GM23338 (cell line): ENCODE data around the gene PPFIBP2. TPM values are rescaled to one million over a fixed set of nuclear protein-coding genes. Genes with fewer than 3 reads are reported as not detected.

ENCODE experiments used
- ATAC-seq: fragments of 200-7000 bp; cut with Tn5 transposase; 3 replicates; pipeline ENCODE4 v1.9.1; 2020
- DNase-seq: peaks from one replicate; pipeline ENCODE4 v3.0.0-alpha.2; 2015; ENCODE audit warnings: low spot score
- H2AFZ ChIP-seq: fragments of 200-600 bp; sonication (generic); 2 replicates; pipeline ENCODE4 v1.8.0; 2016; ENCODE audit warnings: antibody characterized with exemption, mild to moderate bottlenecking, moderate library complexity
- H3F3A ChIP-seq: fragments of 200-600 bp; sonication (generic); replicated peaks from 2 replicates; pipeline ENCODE4 v1.8.0; 2017; ENCODE audit warnings: antibody characterized with exemption, mixed run types, low read depth
- H3K27ac ChIP-seq: fragments of 200-600 bp; sonication (generic); 2 replicates; pipeline ENCODE4 v1.6.1; 2016; ENCODE audit warnings: low read depth
- H3K27me3 ChIP-seq: fragments of 200-600 bp; sonication (generic); 2 replicates; pipeline ENCODE4 v1.8.0; 2016; ENCODE audit warnings: mild to moderate bottlenecking, mixed run types, moderate library complexity; ENCODE audit not compliant: insufficient read depth
- H3K36me3 ChIP-seq: fragments of 200-600 bp; sonication (generic); 2 replicates; pipeline ENCODE4 v1.8.0; 2016; ENCODE audit warnings: mild to moderate bottlenecking; ENCODE audit not compliant: insufficient read depth
- H3K4me1 ChIP-seq: fragments of 200-600 bp; sonication (generic); 2 replicates; pipeline ENCODE4 v1.8.0; 2016; ENCODE audit warnings: mild to moderate bottlenecking, moderate library complexity; ENCODE audit not compliant: insufficient read depth
- H3K4me2 ChIP-seq: fragments of 200-600 bp; sonication (generic); 2 replicates; pipeline ENCODE4 v1.7.1; 2017; ENCODE audit warnings: mixed run types
- H3K4me3 ChIP-seq: fragments of 200-600 bp; sonication (generic); 2 replicates; pipeline ENCODE4 v1.6.1; 2016; ENCODE audit warnings: mixed run types
- H3K79me2 ChIP-seq: fragments of 200-600 bp; sonication (generic); replicated peaks from 2 replicates; pipeline ENCODE4 v1.8.0; 2017; ENCODE audit warnings: mild to moderate bottlenecking; ENCODE audit not compliant: insufficient read depth
- H3K9me2 ChIP-seq: fragments of 200-600 bp; sonication (generic); 2 replicates; pipeline ENCODE4 v1.8.0; 2017; ENCODE audit not compliant: insufficient read depth
- H4K20me1 ChIP-seq: fragments of 200-600 bp; sonication (generic); replicated peaks from 2 replicates; pipeline ENCODE4 v1.8.0; 2017; ENCODE audit warnings: mild to moderate bottlenecking; ENCODE audit not compliant: insufficient read depth
- H3K27ac Mint-ChIP-seq: 2 replicates; pipeline ENCODE4 v1.8.0; 2020; ENCODE audit warnings: inconsistent platforms, mild to moderate bottlenecking, moderate library complexity, mixed read lengths
- H3K27me3 Mint-ChIP-seq: 3 replicates; pipeline ENCODE4 v1.8.0; 2022; ENCODE audit warnings: low read depth, mild to moderate bottlenecking, moderate library complexity, mixed read lengths, inconsistent platforms; ENCODE audit not compliant: insufficient read depth, poor library complexity
- H3K36me3 Mint-ChIP-seq: 3 replicates; pipeline ENCODE4 v1.8.0; 2021; ENCODE audit warnings: low read depth, mild to moderate bottlenecking, inconsistent platforms, moderate library complexity, mixed read lengths
- H3K4me1 Mint-ChIP-seq: 3 replicates; pipeline ENCODE4 v1.8.0; 2020; ENCODE audit warnings: mild to moderate bottlenecking, inconsistent platforms, mixed read lengths
- H3K4me3 Mint-ChIP-seq: 3 replicates; pipeline ENCODE4 v1.8.0; 2021; ENCODE audit warnings: moderate library complexity, mild to moderate bottlenecking, inconsistent platforms, mixed read lengths
- H3K9me3 Mint-ChIP-seq: 3 replicates; pipeline ENCODE4 v1.8.0; 2020; ENCODE audit warnings: moderate library complexity, mild to moderate bottlenecking, inconsistent platforms, mixed read lengths
- CREB1 ChIP-seq: fragments of 250-450 bp; sonication (Bioruptor Pico); IDR thresholded peaks from 2 replicates; pipeline ENCODE4 v1.5.0; 2020; ENCODE audit warnings: low read depth, mild to moderate bottlenecking, moderate library complexity
- EZH2 ChIP-seq: fragments of 200-600 bp; sonication (generic); IDR thresholded peaks from one replicate; pipeline ENCODE4 v1.8.0; 2017; ENCODE audit warnings: antibody characterized with exemption, mild to moderate bottlenecking, low read depth; ENCODE audit not compliant: unreplicated experiment
- EZH2phosphoT487 ChIP-seq: fragments of 200-600 bp; sonication (generic); IDR thresholded peaks from one replicate; pipeline ENCODE4 v1.8.1; 2018; ENCODE audit warnings: antibody characterized with exemption; ENCODE audit not compliant: unreplicated experiment
- JUNB ChIP-seq: IDR thresholded peaks from one replicate; pipeline ENCODE4 v1.6.1; 2016; ENCODE audit warnings: antibody characterized with exemption; ENCODE audit not compliant: unreplicated experiment
- NANOG ChIP-seq: IDR thresholded peaks from 2 replicates; pipeline ENCODE4 v1.6.1; 2016; ENCODE audit warnings: antibody characterized with exemption, borderline replicate concordance
- POLR2AphosphoS5 ChIP-seq: IDR thresholded peaks from 2 replicates; pipeline ENCODE4 v1.6.1; 2016; ENCODE audit warnings: antibody characterized with exemption, low read depth
- STAT1 ChIP-seq: IDR thresholded peaks from one replicate; pipeline ENCODE4 v1.6.1; 2016; ENCODE audit warnings: antibody characterized with exemption; ENCODE audit not compliant: unreplicated experiment
- ZNF114 ChIP-seq: fragments of 250-450 bp; sonication (Bioruptor Pico); IDR thresholded peaks from 2 replicates; pipeline ENCODE4 v1.5.0; 2020; ENCODE audit warnings: mild to moderate bottlenecking, moderate library complexity
- ZNF331 ChIP-seq: fragments of 250-450 bp; sonication (Bioruptor Pico); IDR thresholded peaks from 2 replicates; pipeline ENCODE4 v1.5.0; 2020; ENCODE audit warnings: low read depth, mild to moderate bottlenecking, moderate library complexity
- polyA plus RNA-seq: library from polyadenylated mRNA; unstranded; fragments of >200 nt; fragmentation: Nextera tagmentation; extraction: Ambion mirVana; gene quantifications from 2 replicates; pipeline ENCODE4 v1.2.1, GENCODE V29; 2016
- total RNA-seq: library from RNA; depleted of rRNA; stranded (reverse); fragments of >200 nt; shearing (Covaris generic); gene quantifications from 2 replicates; pipeline ENCODE4 v1.2.3, GENCODE V29; 2014
- TF ChIP-seq, protein P1 (sequence below): IDR thresholded peaks from one replicate; pipeline ENCODE4 v1.6.1; 2018; ENCODE audit warnings: antibody characterized with exemption; ENCODE audit not compliant: unreplicated experiment
- TF ChIP-seq, protein P2 (sequence below): fragments of 250-450 bp; sonication (Bioruptor Pico); IDR thresholded peaks from 2 replicates; pipeline ENCODE4 v1.5.0; 2020; ENCODE audit warnings: mild to moderate bottlenecking, moderate library complexity
- TF ChIP-seq, protein P3 (sequence below): IDR thresholded peaks from 2 replicates; pipeline ENCODE4 v1.6.1; 2016; ENCODE audit warnings: antibody characterized with exemption

The PPFIBP2 gene
- total and polyA plus RNA-seq, 2 experiments from 2014 or later: 7.1 to 14.8 TPM

DNA sequence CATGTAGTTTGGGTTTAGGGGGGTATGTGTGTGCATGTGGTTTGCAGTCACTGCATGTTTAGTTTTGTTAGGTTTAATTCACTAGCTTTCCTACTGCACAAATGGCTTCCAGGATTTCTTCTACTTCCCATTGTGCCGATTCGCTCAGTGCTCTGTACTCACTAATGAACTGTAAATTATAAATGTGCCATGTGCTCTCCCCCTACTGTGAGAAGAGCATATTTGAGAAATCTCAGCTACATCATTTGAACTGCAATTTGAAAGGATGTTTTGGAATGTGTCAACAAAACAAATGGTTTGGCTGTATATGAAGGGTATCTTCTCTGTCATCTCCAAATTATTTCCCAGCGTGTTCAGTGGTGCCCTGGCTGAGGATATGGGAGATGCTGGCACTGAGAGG, 131.4 kb downstream of the PPFIBP2 start (continued):
- TF ChIP-seq ZNF331 (CRISPR knock-in tag) (no peak), JUNB (no peak), NANOG (no peak), STAT1 (no peak), EZH2 (no peak), CREB1 (CRISPR knock-in tag) (no peak), POLR2AphosphoS5 (no peak), ZNF114 (no peak)
- TF ChIP-seq, protein P1, sequence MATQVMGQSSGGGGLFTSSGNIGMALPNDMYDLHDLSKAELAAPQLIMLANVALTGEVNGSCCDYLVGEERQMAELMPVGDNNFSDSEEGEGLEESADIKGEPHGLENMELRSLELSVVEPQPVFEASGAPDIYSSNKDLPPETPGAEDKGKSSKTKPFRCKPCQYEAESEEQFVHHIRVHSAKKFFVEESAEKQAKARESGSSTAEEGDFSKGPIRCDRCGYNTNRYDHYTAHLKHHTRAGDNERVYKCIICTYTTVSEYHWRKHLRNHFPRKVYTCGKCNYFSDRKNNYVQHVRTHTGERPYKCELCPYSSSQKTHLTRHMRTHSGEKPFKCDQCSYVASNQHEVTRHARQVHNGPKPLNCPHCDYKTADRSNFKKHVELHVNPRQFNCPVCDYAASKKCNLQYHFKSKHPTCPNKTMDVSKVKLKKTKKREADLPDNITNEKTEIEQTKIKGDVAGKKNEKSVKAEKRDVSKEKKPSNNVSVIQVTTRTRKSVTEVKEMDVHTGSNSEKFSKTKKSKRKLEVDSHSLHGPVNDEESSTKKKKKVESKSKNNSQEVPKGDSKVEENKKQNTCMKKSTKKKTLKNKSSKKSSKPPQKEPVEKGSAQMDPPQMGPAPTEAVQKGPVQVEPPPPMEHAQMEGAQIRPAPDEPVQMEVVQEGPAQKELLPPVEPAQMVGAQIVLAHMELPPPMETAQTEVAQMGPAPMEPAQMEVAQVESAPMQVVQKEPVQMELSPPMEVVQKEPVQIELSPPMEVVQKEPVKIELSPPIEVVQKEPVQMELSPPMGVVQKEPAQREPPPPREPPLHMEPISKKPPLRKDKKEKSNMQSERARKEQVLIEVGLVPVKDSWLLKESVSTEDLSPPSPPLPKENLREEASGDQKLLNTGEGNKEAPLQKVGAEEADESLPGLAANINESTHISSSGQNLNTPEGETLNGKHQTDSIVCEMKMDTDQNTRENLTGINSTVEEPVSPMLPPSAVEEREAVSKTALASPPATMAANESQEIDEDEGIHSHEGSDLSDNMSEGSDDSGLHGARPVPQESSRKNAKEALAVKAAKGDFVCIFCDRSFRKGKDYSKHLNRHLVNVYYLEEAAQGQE: no peak

DNA sequence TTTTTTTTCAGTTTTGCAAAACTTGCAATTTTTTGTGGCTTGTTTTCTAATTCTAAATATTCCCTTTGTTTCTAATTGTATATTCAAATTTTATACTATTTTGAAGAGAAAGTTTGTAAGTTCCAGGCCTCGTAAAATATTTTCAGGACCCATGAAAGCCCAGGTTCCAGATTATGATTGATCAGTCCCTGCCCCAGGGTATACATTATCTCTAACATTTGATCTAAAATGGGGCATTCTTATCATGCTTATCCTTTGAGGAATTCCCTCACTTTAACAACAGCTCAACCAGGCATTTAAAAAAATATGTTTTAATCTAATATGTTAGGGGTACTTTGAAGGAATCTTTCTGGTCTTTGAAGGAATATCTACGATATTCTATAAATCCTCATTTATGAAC, 133.1 kb downstream of the PPFIBP2 start:
- H3K27me3 ChIP-seq: no peaks in the 10 kb centered on the region
- no peak for DNase-seq
- H3K9me2 ChIP-seq: no peaks in the 10 kb centered on the region
- ATAC-seq: no peak
- Mint-ChIP-seq H3K27me3 (no peaks in the 10 kb centered on the region), H3K4me3 (no peak overlapping the region), H3K36me3 (peaks cover 14% of the 10 kb centered on the region), H3K9me3 (no peaks in the 10 kb centered on the region), H3K27ac (no peak overlapping the region), H3K4me1 (no peaks in the 10 kb centered on the region)
- no peak overlapping the region for H3K27ac ChIP-seq
- H3K36me3 ChIP-seq: no peaks in the 10 kb centered on the region
- no peak overlapping the region for H2AFZ ChIP-seq
- no peaks in the 10 kb centered on the region for H3K4me1 ChIP-seq
- no peaks in the 10 kb centered on the region for H3F3A ChIP-seq
- H4K20me1 ChIP-seq: no peaks in the 10 kb centered on the region
- no peak overlapping the region for H3K4me3 ChIP-seq
- H3K79me2 ChIP-seq: no peaks in the 10 kb centered on the region
- H3K4me2 ChIP-seq: no peak overlapping the region
- no peak for TF ChIP-seq NANOG
- TF ChIP-seq POLR2AphosphoS5: no peak
- TF ChIP-seq, protein P2, sequence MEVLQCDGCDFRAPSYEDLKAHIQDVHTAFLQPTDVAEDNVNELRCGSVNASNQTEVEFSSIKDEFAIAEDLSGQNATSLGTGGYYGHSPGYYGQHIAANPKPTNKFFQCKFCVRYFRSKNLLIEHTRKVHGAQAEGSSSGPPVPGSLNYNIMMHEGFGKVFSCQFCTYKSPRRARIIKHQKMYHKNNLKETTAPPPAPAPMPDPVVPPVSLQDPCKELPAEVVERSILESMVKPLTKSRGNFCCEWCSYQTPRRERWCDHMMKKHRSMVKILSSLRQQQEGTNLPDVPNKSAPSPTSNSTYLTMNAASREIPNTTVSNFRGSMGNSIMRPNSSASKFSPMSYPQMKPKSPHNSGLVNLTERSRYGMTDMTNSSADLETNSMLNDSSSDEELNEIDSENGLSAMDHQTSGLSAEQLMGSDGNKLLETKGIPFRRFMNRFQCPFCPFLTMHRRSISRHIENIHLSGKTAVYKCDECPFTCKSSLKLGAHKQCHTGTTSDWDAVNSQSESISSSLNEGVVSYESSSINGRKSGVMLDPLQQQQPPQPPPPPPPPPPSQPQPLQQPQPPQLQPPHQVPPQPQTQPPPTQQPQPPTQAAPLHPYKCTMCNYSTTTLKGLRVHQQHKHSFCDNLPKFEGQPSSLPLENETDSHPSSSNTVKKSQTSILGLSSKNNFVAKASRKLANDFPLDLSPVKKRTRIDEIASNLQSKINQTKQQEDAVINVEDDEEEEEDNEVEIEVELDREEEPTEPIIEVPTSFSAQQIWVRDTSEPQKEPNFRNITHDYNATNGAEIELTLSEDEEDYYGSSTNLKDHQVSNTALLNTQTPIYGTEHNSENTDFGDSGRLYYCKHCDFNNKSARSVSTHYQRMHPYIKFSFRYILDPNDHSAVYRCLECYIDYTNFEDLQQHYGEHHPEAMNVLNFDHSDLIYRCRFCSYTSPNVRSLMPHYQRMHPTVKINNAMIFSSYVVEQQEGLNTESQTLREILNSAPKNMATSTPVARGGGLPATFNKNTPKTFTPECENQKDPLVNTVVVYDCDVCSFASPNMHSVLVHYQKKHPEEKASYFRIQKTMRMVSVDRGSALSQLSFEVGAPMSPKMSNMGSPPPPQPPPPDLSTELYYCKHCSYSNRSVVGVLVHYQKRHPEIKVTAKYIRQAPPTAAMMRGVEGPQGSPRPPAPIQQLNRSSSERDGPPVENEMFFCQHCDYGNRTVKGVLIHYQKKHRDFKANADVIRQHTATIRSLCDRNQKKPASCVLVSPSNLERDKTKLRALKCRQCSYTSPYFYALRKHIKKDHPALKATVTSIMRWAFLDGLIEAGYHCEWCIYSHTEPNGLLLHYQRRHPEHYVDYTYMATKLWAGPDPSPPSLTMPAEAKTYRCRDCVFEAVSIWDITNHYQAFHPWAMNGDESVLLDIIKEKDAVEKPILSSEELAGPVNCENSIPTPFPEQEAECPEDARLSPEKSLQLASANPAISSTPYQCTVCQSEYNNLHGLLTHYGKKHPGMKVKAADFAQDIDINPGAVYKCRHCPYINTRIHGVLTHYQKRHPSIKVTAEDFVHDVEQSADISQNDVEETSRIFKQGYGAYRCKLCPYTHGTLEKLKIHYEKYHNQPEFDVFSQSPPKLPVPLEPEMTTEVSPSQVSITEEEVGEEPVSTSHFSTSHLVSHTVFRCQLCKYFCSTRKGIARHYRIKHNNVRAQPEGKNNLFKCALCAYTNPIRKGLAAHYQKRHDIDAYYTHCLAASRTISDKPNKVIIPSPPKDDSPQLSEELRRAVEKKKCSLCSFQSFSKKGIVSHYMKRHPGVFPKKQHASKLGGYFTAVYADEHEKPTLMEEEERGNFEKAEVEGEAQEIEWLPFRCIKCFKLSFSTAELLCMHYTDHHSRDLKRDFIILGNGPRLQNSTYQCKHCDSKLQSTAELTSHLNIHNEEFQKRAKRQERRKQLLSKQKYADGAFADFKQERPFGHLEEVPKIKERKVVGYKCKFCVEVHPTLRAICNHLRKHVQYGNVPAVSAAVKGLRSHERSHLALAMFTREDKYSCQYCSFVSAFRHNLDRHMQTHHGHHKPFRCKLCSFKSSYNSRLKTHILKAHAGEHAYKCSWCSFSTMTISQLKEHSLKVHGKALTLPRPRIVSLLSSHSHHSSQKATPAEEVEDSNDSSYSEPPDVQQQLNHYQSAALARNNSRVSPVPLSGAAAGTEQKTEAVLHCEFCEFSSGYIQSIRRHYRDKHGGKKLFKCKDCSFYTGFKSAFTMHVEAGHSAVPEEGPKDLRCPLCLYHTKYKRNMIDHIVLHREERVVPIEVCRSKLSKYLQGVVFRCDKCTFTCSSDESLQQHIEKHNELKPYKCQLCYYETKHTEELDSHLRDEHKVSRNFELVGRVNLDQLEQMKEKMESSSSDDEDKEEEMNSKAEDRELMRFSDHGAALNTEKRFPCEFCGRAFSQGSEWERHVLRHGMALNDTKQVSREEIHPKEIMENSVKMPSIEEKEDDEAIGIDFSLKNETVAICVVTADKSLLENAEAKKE (CRISPR knock-in tag): no peak
- TF ChIP-seq JUNB: no peak
- TF ChIP-seq, protein P3, sequence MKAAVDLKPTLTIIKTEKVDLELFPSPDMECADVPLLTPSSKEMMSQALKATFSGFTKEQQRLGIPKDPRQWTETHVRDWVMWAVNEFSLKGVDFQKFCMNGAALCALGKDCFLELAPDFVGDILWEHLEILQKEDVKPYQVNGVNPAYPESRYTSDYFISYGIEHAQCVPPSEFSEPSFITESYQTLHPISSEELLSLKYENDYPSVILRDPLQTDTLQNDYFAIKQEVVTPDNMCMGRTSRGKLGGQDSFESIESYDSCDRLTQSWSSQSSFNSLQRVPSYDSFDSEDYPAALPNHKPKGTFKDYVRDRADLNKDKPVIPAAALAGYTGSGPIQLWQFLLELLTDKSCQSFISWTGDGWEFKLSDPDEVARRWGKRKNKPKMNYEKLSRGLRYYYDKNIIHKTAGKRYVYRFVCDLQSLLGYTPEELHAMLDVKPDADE: no peak
- TF ChIP-seq, protein P1: no peak
- no peak for TF ChIP-seq EZH2phosphoT487
